Measurements from ENCODE around the gene PROX1.

PROX1 gene

DNA sequence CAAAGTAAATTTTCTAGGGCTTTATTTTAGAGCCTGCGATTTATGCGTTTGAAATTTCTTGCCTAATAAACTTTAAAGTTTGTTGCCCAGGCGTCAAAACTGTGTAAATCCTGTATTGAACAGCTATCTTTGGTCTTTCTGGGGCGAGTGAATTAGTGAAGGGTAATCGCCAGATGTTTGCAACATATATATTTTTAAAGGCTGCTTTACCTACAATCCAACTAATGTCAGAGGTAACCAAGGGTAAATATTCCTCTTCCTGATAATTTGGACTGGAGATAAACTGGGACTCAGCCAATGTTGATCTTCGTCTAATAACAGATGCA lies 885 bp upstream of the PROX1 start:
- peaks cover 52% of the 10 kb centered on the region for H3K27me3 ChIP-seq (ENCODE audit: control insufficient read depth, low read length)
- no peaks in the 10 kb centered on the region for H3K9me3 ChIP-seq (ENCODE audit: control insufficient read depth, insufficient read depth, low read length)
- peaks cover 21% of the 10 kb centered on the region for H3K79me2 ChIP-seq (ENCODE audit: control insufficient read depth, low read length)
- H3K36me3 ChIP-seq (ENCODE audit: control insufficient read depth, low read length) = no peaks in the 10 kb centered on the region
- H3K4me2 ChIP-seq (ENCODE audit: low read length) = peak overlapping the region; percentile 76
- H4K20me1 ChIP-seq (ENCODE audit: control insufficient read depth, insufficient read depth, low read depth, low read length) = peaks cover 7% of the 10 kb centered on the region
- H3K4me3 ChIP-seq (ENCODE audit: low read length) = peak overlapping the region; percentile 84
- H3K4me1 ChIP-seq (ENCODE audit: control insufficient read depth, low read length) = peaks cover 50% of the 10 kb centered on the region
- no peak overlapping the region for H3K27ac ChIP-seq (ENCODE audit: low read depth, low read length)
- no peak for TF ChIP-seq EZH2phosphoT487 (IDR thresholded peaks at IDR 0.05; ENCODE audit: borderline replicate concordance, low read length)
- TF ChIP-seq, protein P1, sequence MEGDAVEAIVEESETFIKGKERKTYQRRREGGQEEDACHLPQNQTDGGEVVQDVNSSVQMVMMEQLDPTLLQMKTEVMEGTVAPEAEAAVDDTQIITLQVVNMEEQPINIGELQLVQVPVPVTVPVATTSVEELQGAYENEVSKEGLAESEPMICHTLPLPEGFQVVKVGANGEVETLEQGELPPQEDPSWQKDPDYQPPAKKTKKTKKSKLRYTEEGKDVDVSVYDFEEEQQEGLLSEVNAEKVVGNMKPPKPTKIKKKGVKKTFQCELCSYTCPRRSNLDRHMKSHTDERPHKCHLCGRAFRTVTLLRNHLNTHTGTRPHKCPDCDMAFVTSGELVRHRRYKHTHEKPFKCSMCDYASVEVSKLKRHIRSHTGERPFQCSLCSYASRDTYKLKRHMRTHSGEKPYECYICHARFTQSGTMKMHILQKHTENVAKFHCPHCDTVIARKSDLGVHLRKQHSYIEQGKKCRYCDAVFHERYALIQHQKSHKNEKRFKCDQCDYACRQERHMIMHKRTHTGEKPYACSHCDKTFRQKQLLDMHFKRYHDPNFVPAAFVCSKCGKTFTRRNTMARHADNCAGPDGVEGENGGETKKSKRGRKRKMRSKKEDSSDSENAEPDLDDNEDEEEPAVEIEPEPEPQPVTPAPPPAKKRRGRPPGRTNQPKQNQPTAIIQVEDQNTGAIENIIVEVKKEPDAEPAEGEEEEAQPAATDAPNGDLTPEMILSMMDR (IDR thresholded peaks at IDR 0.05; ENCODE audit: low read depth, low read length, poor library complexity, severe bottlenecking) = no peak
- H3K9me2 ChIP-seq (replicated peaks; ENCODE audit: control insufficient read depth, low read length) = no peaks in the 10 kb centered on the region
- H3F3A ChIP-seq (ENCODE audit: control insufficient read depth, insufficient read depth) = peaks cover 17% of the 10 kb centered on the region

DNA sequence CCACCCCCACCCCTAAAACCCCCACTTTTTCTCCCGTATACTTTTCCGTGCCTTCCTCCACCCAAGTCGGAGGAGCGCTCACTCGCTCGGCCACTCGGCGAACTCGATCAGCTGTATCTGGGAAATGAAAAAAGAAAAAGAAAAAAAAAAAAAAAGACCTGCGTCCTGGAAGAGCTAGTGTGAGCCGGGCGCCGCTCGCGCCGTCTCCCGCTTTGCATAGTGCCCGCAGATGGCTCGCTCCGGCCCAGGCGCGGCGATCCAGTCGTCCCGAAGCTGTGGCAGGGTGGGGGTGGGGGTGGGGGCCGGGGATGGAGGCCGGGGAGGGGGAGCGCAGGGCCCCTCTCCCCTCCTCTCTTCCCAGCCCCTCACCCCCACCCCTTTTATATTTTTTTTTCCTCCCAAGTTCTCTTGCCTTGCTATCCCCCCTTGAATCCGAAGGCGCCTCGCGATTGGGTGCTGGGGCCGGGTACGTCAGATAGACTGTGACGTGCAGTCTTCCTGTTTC lies 299 bp upstream of the PROX1 start:
- H3K36me3 ChIP-seq (ENCODE audit: control insufficient read depth, low read length) = no peaks in the 10 kb centered on the region
- H3K4me1 ChIP-seq (ENCODE audit: control insufficient read depth, low read length) = peaks cover 52% of the 10 kb centered on the region
- peak overlapping the region; percentile 92 for H3K27ac ChIP-seq (ENCODE audit: low read depth, low read length)
- peak overlapping the region; percentile 76 for H3K4me2 ChIP-seq (ENCODE audit: low read length)
- peaks cover 27% of the 10 kb centered on the region for H3K79me2 ChIP-seq (ENCODE audit: control insufficient read depth, low read length)
- H3K9me3 ChIP-seq (ENCODE audit: control insufficient read depth, insufficient read depth, low read length) = no peaks in the 10 kb centered on the region
- peaks cover 7% of the 10 kb centered on the region for H4K20me1 ChIP-seq (ENCODE audit: control insufficient read depth, insufficient read depth, low read depth, low read length)
- H3K9me2 ChIP-seq (replicated peaks; ENCODE audit: control insufficient read depth, low read length) = no peaks in the 10 kb centered on the region
- H3K27me3 ChIP-seq (ENCODE audit: control insufficient read depth, low read length) = peaks cover 46% of the 10 kb centered on the region
- peaks cover 17% of the 10 kb centered on the region for H3F3A ChIP-seq (ENCODE audit: control insufficient read depth, insufficient read depth)
- TF ChIP-seq EZH2phosphoT487 (IDR thresholded peaks at IDR 0.05; ENCODE audit: borderline replicate concordance, low read length) = no peak
- TF ChIP-seq, protein P1 (IDR thresholded peaks at IDR 0.05; ENCODE audit: low read depth, low read length, poor library complexity, severe bottlenecking) = no peak
- peak overlapping the region; percentile 84 for H3K4me3 ChIP-seq (ENCODE audit: low read length)

DNA sequence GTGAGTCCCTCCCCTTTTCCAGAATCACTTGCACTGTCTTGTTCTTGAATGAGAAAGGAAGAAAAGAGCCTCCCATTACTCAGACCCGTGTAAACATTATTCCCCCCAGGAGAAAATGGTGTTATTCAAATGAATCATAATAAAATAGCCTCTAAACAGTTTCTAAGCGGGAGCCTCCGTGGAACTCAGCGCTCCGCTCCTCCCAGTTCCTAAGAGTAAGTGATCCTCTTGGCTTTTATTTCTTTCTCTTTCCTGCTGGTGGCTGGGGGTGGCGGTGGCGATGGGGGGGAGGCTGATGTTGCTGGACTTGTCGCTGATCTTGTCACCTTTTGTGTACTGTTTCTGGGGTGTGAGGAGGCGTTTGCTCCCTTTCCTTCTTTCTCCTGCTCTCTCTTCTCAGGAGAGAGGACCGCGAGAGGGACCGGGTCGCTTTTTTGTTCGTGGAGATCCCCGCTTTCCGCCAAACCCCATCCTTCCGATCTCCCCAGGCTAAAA lies 781 bp downstream of the PROX1 start:
- Histone ChIP-seq H3K79me2 (ENCODE audit: control insufficient read depth, low read length) (peaks cover 35% of the 10 kb centered on the region), H3K27ac (ENCODE audit: low read depth, low read length) (peak overlapping the region; percentile 92), H3K4me3 (ENCODE audit: low read length) (peak overlapping the region; percentile 84), H3K9me2 (replicated peaks; ENCODE audit: control insufficient read depth, low read length) (no peaks in the 10 kb centered on the region), H3K4me2 (ENCODE audit: low read length) (peak overlapping the region; percentile 76), H3F3A (ENCODE audit: control insufficient read depth, insufficient read depth) (peaks cover 17% of the 10 kb centered on the region), H3K4me1 (ENCODE audit: control insufficient read depth, low read length) (peaks cover 62% of the 10 kb centered on the region), H3K36me3 (ENCODE audit: control insufficient read depth, low read length) (no peaks in the 10 kb centered on the region), H3K27me3 (ENCODE audit: control insufficient read depth, low read length) (peaks cover 36% of the 10 kb centered on the region), H3K9me3 (ENCODE audit: control insufficient read depth, insufficient read depth, low read length) (no peaks in the 10 kb centered on the region), H4K20me1 (ENCODE audit: control insufficient read depth, insufficient read depth, low read depth, low read length) (peaks cover 4% of the 10 kb centered on the region; the same call in 1 of the 2 replicates)
- TF ChIP-seq, protein P1 (IDR thresholded peaks at IDR 0.05; ENCODE audit: low read depth, low read length, poor library complexity, severe bottlenecking) = no peak
- no peak for TF ChIP-seq EZH2phosphoT487 (IDR thresholded peaks at IDR 0.05; ENCODE audit: borderline replicate concordance, low read length)

Measured in DOHH2 (cell line).